Trophoblast cell (in vitro differentiated cells and primary cell): ENCODE data around the gene PPM1G.

Experiments used
- DNase-seq, 2 donors: peaks; one replicate each; pipeline ENCODE4 v3.0.0-alpha.2; 2016
- H2AFZ ChIP-seq: 2 replicates; pipeline ENCODE4 v1.6.1; 2013; ENCODE audit warnings: low read length, moderate library complexity, mild to moderate bottlenecking; ENCODE audit not compliant: insufficient read depth, poor library complexity
- H2AK5ac ChIP-seq: 2 replicates; pipeline ENCODE4 v1.6.1; 2013; ENCODE audit warnings: mild to moderate bottlenecking, low read length
- H2BK120ac ChIP-seq: 2 replicates; pipeline ENCODE4 v1.6.1; 2013; ENCODE audit warnings: low read length, mild to moderate bottlenecking, moderate library complexity; ENCODE audit not compliant: insufficient read depth, poor library complexity
- H2BK12ac ChIP-seq: 2 replicates; pipeline ENCODE4 v1.6.1; 2013; ENCODE audit warnings: mild to moderate bottlenecking, low read length, moderate library complexity
- H2BK5ac ChIP-seq: 2 replicates; pipeline ENCODE4 v1.6.1; 2013; ENCODE audit warnings: low read length, low read depth, moderate library complexity, mild to moderate bottlenecking; ENCODE audit not compliant: poor library complexity
- H3K14ac ChIP-seq: 2 replicates; pipeline ENCODE4 v1.6.1; 2013; ENCODE audit warnings: mild to moderate bottlenecking, low read length
- H3K18ac ChIP-seq: 2 replicates; pipeline ENCODE4 v1.6.1; 2013; ENCODE audit warnings: mild to moderate bottlenecking, low read length
- H3K23ac ChIP-seq: 2 replicates; pipeline ENCODE4 v1.6.1; 2013; ENCODE audit warnings: low read length
- H3K27ac ChIP-seq: 2 replicates; pipeline ENCODE4 v1.5.1; 2013; ENCODE audit warnings: low read depth, mild to moderate bottlenecking, inconsistent platforms, low read length, moderate library complexity
- H3K27me3 ChIP-seq: 2 replicates; pipeline ENCODE4 v1.6.1; 2013; ENCODE audit warnings: inconsistent platforms, mild to moderate bottlenecking, low read length, moderate library complexity; ENCODE audit not compliant: insufficient read depth
- H3K36me3 ChIP-seq, 2 experiments: 1 replicate in 1 of 2; 2 replicates in 1 of 2; pipeline ENCODE4 v1.6.1; 2013; ENCODE audit warnings: low read length in 2 of 2, mild to moderate bottlenecking in 2 of 2, moderate library complexity in 1 of 2; ENCODE audit not compliant: insufficient read depth in 2 of 2, control insufficient read depth in 1 of 2
- H3K4ac ChIP-seq: 2 replicates; pipeline ENCODE4 v1.6.1; 2013; ENCODE audit warnings: low read depth, mild to moderate bottlenecking, low read length, moderate library complexity
- H3K4me1 ChIP-seq, 2 experiments: 1 replicate in 1 of 2; 2 replicates in 1 of 2; pipeline ENCODE4 v1.6.1; 2013; ENCODE audit warnings: low read length in 2 of 2, mild to moderate bottlenecking in 2 of 2, moderate library complexity in 1 of 2; ENCODE audit not compliant: insufficient read depth in 2 of 2, control insufficient read depth in 1 of 2
- H3K4me2 ChIP-seq: 2 replicates; pipeline ENCODE4 v1.6.1; 2013; ENCODE audit warnings: inconsistent platforms, mild to moderate bottlenecking, low read length, moderate library complexity
- H3K4me3 ChIP-seq: 2 replicates; pipeline ENCODE4 v1.5.1; 2013; ENCODE audit warnings: mild to moderate bottlenecking, low read depth, low read length, inconsistent platforms
- H3K79me1 ChIP-seq: one replicate; pipeline ENCODE4 v1.6.1; 2013; ENCODE audit warnings: low read length
- H3K79me2 ChIP-seq: 2 replicates; pipeline ENCODE4 v1.6.1; 2013; ENCODE audit warnings: low read length, mild to moderate bottlenecking; ENCODE audit not compliant: control insufficient read depth, insufficient read depth, poor library complexity
- H3K9ac ChIP-seq: 2 replicates; pipeline ENCODE4 v1.6.1; 2013; ENCODE audit warnings: mild to moderate bottlenecking, low read length
- H3K9me3 ChIP-seq: 2 replicates; pipeline ENCODE4 v1.6.1; 2013; ENCODE audit warnings: low read depth, mild to moderate bottlenecking, control low read depth, inconsistent platforms, low read length; ENCODE audit not compliant: insufficient read depth
- H4K12ac ChIP-seq: 2 replicates; pipeline ENCODE4 v1.6.1; 2013; ENCODE audit warnings: low read depth, mild to moderate bottlenecking, low read length, moderate library complexity
- H4K8ac ChIP-seq: 2 replicates; pipeline ENCODE4 v1.6.1; 2013; ENCODE audit warnings: low read depth, mild to moderate bottlenecking, low read length, moderate library complexity
- H4K91ac ChIP-seq: one replicate; pipeline ENCODE4 v1.6.1; 2013; ENCODE audit warnings: low read depth, mild to moderate bottlenecking, low read length, moderate library complexity
- WGBS: extraction: QIAGEN DNeasy Blood & Tissue Kit; methylation state at CpG from one replicate; pipeline ENCODE4 v1.1.7; 2013; ENCODE audit warnings: missing lambda C conversion rate; ENCODE audit not compliant: insufficient read length, insufficient coverage; ENCODE audit errors: extremely low coverage; 5-methylcytosine and 5-hydroxymethylcytosine counted together

The PPM1G gene

GRCh38 chr2:27356382-27357181 is 52.8 kb downstream of the PPM1G start, which contains the start of gene GTF3C2:
GTF3C2 (minus strand) TSS chr2:27356764; CDS start chr2:27343554, 13,210 bp downstream.
- DNase-seq = peak; percentile 98

GRCh38 chr2:27356056-27356381 is 53.4 kb downstream of the PPM1G start:
- no CpG with 5 or more reads among the region's 12 CpGs for WGBS

More at GRCh38 chr2:27356382-27357181, 52.8 kb downstream of the PPM1G start, which contains the start of gene GTF3C2:
- Histone ChIP-seq H2BK120ac (peak within 1 kb of the TSS; percentile 84), H4K91ac (peak within 1 kb of the TSS; percentile 98), H2AFZ (peak within 1 kb of the TSS; percentile 71), H3K4me3 (peak within 1 kb of the TSS; percentile 91), H3K23ac (no peak within 1 kb of the TSS), H3K27ac (peak within 1 kb of the TSS; percentile 98), H3K4ac (peak within 1 kb of the TSS; percentile 92), H3K79me2 (peaks cover 15% of the 10 kb centered on the region), H3K18ac (peak within 1 kb of the TSS; percentile 95), H3K4me2 (peak within 1 kb of the TSS; percentile 82), H4K8ac (peak within 1 kb of the TSS; percentile 97), H2AK5ac (peak within 1 kb of the TSS; percentile 90), H3K9ac (peak within 1 kb of the TSS; percentile 90), H3K79me1 (peaks cover 13% of the 10 kb centered on the region), H3K27me3 (no peaks in the 10 kb centered on the region), H2BK5ac (peak within 1 kb of the TSS; percentile 93), H3K4me1 (peaks cover 3 to 4% of the 10 kb centered on the region in 2 experiments), H3K9me3 (no peaks in the 10 kb centered on the region), H2BK12ac (no peak within 1 kb of the TSS), H3K14ac (peak within 1 kb of the TSS; percentile 93), H4K12ac (peak within 1 kb of the TSS; percentile 96), H3K36me3 (peaks cover 0 to 1% of the 10 kb centered on the region in 2 experiments)
- no CpG with 5 or more reads among the region's 67 CpGs for WGBS

DNA sequence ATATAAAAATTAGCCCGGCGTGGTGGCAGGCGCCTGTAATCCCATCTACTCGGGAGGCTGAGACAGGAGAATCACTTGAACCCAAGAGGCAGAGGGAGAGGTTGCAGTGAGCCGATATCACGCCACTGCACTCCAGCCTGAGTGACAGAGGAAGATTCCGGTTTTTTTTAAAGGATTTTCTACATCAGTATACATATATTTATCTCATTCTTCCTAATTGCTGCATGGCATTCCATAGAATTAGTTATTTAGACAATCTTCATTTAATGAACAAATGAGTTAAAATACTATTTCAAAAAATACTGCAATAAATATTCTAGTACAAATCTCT is 54.8 kb downstream of the PPM1G start:
- Histone ChIP-seq H3K4me3 (no peak overlapping the region), H3K36me3 (peaks cover 1 to 3% of the 10 kb centered on the region in 2 experiments), H2AFZ (no peak overlapping the region), H3K14ac (no peak overlapping the region), H4K8ac (no peak overlapping the region), H4K91ac (no peak overlapping the region), H3K4ac (no peak overlapping the region), H2BK120ac (no peak overlapping the region), H3K79me2 (peaks cover 17% of the 10 kb centered on the region), H2AK5ac (no peak overlapping the region), H3K27me3 (no peaks in the 10 kb centered on the region), H3K9ac (no peak overlapping the region), H2BK5ac (no peak overlapping the region), H3K18ac (no peak overlapping the region), H3K27ac (no peak overlapping the region), H3K23ac (no peak overlapping the region), H3K4me1 (peaks cover 3 to 4% of the 10 kb centered on the region in 2 experiments), H3K9me3 (no peaks in the 10 kb centered on the region), H2BK12ac (no peak overlapping the region), H3K4me2 (no peak overlapping the region), H4K12ac (no peak overlapping the region), H3K79me1 (peaks cover 13% of the 10 kb centered on the region)
- DNase-seq = no peak
- whole genome bisulfite sequencing = no CpG with 5 or more reads among the region's 7 CpGs

More at GRCh38 chr2:27356056-27356381, 53.4 kb downstream of the PPM1G start:
- Histone ChIP-seq H3K4me3 (peak overlapping the region; percentile 91), H3K79me1 (peaks cover 13% of the 10 kb centered on the region), H3K23ac (no peak overlapping the region), H2AFZ (peak overlapping the region; percentile 71), H3K27ac (peak overlapping the region; percentile 98), H3K9me3 (no peaks in the 10 kb centered on the region), H2BK120ac (peak overlapping the region; percentile 76), H3K18ac (peak overlapping the region; percentile 68), H4K12ac (peak overlapping the region; percentile 96), H3K27me3 (no peaks in the 10 kb centered on the region), H3K4me1 (peaks cover 3 to 4% of the 10 kb centered on the region in 2 experiments), H2AK5ac (peak overlapping the region; percentile 90), H4K8ac (peak overlapping the region; percentile 95), H3K36me3 (peaks cover 0 to 1% of the 10 kb centered on the region in 2 experiments), H3K14ac (peak overlapping the region; percentile 83), H3K4ac (peak overlapping the region; percentile 77), H2BK12ac (no peak overlapping the region), H3K79me2 (peaks cover 15% of the 10 kb centered on the region), H4K91ac (peak overlapping the region; percentile 98), H2BK5ac (peak overlapping the region; percentile 90), H3K4me2 (peak overlapping the region; percentile 82), H3K9ac (peak overlapping the region; percentile 90)
- peak; percentile 35 to 51 for DNase-seq

DNA sequence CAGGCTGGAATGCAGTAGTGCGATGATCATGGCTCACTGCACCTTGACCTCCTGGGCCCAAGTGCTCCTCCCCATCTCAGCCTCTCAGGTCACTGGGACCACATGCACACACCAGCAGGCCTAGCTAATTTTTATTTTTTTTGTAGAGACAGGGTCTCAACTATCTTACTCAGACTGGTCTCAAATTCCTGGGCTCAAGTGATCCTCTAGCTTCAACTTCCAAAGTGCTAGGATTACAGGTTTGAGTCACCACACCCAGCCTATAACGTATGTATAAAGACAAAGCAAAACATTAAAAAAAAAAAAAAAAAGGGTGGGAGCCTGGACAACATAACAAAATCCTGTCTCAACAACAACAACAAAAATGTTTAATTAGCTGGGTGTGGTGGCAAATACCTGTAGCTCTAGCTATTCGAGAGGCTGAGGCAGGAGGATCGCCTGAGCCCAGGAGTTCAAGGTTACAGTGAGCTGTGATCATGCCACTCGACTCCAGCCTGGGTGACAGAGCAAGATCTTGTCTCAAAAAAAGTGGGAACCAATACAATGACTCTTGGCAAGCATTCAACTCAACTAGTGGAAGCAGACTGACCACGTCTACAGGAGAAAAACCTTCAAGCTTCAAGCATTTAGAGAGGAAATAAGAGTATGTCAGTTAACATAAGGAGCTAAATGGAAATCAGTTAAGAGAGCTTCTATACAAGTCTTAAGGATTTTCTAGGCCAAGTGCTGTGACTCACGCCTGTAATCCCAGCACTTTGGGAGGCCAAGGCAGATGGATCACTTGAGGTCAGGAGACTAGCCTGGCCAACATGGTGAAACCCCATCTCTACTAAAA is 55.4 kb downstream of the PPM1G start:
- H4K12ac ChIP-seq = no peak overlapping the region
- H3K14ac ChIP-seq = no peak overlapping the region
- peak overlapping the region; percentile 91 for H3K4ac ChIP-seq
- DNase-seq = no peak
- peaks cover 17% of the 10 kb centered on the region for H3K79me2 ChIP-seq
- H3K9ac ChIP-seq = no peak overlapping the region
- H3K79me1 ChIP-seq = peaks cover 13% of the 10 kb centered on the region
- H2BK5ac ChIP-seq = no peak overlapping the region
- H3K27ac ChIP-seq = no peak overlapping the region
- H3K18ac ChIP-seq = no peak overlapping the region
- H3K23ac ChIP-seq = no peak overlapping the region
- H3K36me3 ChIP-seq = peaks cover 1 to 3% of the 10 kb centered on the region in 2 experiments
- no peak overlapping the region for H2AK5ac ChIP-seq
- H2BK120ac ChIP-seq = no peak overlapping the region
- no peak overlapping the region for H4K91ac ChIP-seq
- H3K4me1 ChIP-seq = peaks cover 3 to 4% of the 10 kb centered on the region in 2 experiments
- no peaks in the 10 kb centered on the region for H3K9me3 ChIP-seq
- no CpG with 5 or more reads among the region's 7 CpGs for WGBS
- H4K8ac ChIP-seq = no peak overlapping the region
- H2AFZ ChIP-seq = no peak overlapping the region
- H2BK12ac ChIP-seq = no peak overlapping the region
- no peaks in the 10 kb centered on the region for H3K27me3 ChIP-seq
- H3K4me3 ChIP-seq = peak overlapping the region; percentile 44
- no peak overlapping the region for H3K4me2 ChIP-seq
